HuH-7 (cell line): ENCODE data around the gene SH3BP1.
"Not testable (repeated sequence)": the region's sequence is repeated elsewhere in the genome, so short reads cannot be mapped to it uniquely, and the experiment has no call there.

Experiments
- DNase-seq: peaks from one replicate; pipeline ENCODE4 v3.0.0; 2011; ENCODE audit warnings: low spot score

SH3BP1 gene, protein sequence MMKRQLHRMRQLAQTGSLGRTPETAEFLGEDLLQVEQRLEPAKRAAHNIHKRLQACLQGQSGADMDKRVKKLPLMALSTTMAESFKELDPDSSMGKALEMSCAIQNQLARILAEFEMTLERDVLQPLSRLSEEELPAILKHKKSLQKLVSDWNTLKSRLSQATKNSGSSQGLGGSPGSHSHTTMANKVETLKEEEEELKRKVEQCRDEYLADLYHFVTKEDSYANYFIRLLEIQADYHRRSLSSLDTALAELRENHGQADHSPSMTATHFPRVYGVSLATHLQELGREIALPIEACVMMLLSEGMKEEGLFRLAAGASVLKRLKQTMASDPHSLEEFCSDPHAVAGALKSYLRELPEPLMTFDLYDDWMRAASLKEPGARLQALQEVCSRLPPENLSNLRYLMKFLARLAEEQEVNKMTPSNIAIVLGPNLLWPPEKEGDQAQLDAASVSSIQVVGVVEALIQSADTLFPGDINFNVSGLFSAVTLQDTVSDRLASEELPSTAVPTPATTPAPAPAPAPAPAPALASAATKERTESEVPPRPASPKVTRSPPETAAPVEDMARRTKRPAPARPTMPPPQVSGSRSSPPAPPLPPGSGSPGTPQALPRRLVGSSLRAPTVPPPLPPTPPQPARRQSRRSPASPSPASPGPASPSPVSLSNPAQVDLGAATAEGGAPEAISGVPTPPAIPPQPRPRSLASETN

GRCh38 chr22:37639070-37639760 is at the start of gene SH3BP1:
Gene SH3BP1 (plus strand): TSS chr22:37639669. CDS start chr22:37639788, 119 bp downstream.
- DNase-seq, result peak; percentile 75

DNA sequence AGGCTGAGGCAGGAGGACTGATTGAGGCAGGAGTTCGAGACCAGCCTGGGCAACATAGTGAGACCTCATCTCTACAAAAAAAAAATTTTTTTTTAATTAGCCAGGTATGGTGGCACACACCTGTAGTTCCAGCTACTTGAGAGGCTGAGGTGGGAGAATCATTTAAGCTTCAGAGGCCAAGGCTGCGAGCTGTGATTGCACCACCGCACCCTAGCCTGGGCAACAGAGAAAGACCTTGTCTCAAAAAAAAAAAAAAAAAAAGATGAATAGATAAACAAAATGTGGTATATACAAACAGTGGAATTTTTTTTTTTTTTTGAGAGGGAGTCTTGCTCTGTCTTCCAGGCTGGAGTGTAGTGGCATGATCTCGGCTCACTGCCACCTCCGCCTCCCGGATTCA is 48.4 kb upstream of the SH3BP1 start:
- DNase-seq, result not testable (repeated sequence)

DNA sequence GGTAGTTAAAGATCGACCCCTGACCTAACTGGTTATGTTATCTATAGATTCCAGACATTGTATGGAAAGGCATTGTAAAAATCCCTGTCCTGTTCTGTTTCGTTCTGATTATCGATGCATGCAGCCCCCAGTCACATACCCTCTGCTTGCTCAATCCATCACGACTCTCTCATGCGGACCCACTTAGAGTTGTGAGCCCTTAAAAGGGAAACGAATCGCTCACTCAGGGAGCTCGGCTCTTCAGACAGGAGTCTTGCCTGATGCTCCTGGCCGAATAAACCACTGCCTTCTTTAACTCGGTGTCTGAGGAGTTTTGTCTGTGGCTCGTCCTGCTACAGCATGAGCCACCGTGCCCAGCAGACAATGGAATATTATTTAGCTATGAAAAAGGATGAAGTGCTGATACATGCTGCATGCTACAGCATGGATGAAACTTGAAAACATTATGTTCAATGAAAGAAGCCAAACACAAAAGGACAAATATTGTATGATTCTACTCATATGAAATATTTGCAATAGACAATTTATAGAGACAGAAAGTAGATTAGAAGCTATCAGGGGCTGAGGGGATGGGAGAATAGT is 47.6 kb upstream of the SH3BP1 start:
- no peak for DNase-seq

GRCh38 chr22:37594237-37594636 is 45.2 kb upstream of the SH3BP1 start:
- no peak for DNase-seq

- no peak for DNase-seq
Observed at GRCh38 chr22:37599153-37599552, 40.3 kb upstream of the SH3BP1 start.

DNA sequence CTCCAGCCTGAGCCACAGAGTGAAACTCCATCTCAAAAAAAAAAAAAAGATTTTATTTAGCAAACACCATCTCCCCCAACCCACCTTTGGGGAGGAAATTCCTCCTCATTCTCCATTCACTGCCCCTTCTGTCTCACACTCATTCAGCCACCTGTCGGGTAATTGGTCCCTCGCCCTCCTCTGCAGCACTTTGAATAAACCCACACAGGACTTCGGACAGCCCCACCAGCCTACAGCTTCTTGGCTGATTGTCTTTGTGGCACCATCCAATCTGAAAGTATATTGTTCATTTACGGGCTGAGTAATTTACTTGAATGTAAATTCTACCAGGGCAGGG is 38.3 kb upstream of the SH3BP1 start:
- DNase-seq, result no peak

GRCh38 chr22:37601540-37602442 is 37.7 kb upstream of the SH3BP1 start:
- DNase-seq, result peak; percentile 68

GRCh38 chr22:37602546-37603277 is 36.8 kb upstream of the SH3BP1 start:
- not testable (repeated sequence) for DNase-seq

GRCh38 chr22:37604074-37604473 is 35.4 kb upstream of the SH3BP1 start:
- no peak for DNase-seq

DNA sequence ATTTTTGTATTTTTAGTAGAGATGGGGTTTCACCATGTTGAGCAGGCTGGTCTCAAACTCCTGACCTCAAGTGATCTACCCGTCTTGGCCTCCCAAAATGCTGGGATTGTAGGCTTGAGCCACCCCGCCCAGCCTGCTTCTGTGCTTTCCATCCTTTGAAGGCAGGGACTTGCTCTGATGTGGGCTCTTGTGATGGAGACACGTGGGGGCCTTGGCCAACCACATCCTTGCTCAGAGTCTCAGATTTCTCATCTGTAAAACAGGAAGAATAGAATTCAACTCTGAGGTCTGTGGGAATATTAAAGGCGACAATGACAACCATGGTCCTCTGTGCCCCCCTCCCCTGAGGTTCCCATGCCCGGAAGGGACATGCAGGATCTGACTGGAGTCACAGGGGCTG is 34.6 kb upstream of the SH3BP1 start:
- no peak for DNase-seq

- peak; percentile 93 for DNase-seq
Observed at GRCh38 chr22:37607010-37607934, 32.2 kb upstream of the SH3BP1 start.

DNA sequence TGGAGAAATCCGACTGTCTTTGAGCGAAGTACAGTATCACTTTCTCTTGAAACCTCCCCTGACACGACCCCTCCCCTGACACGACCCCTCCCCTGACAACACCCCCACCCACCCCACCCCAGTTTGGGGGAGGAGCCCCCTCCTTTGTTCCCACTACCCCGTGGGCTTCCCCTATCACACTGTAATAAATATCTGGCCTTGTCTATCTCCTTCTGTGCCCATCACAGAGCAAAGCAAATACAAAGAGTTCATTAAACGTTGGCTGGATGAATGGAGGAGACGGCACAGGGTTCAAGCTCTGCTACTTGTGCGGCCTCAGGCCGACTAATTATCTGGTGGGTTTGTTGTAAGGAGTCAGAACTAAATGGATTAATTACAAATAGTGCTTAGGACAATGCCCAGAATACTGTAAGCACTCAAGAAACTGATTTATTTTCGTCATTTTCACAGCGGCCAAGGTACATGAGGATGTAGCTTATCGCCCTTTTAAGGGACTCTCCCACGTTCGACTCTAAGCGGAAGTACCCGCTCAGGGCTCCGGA is 31.5 kb upstream of the SH3BP1 start:
- no peak for DNase-seq

DNA sequence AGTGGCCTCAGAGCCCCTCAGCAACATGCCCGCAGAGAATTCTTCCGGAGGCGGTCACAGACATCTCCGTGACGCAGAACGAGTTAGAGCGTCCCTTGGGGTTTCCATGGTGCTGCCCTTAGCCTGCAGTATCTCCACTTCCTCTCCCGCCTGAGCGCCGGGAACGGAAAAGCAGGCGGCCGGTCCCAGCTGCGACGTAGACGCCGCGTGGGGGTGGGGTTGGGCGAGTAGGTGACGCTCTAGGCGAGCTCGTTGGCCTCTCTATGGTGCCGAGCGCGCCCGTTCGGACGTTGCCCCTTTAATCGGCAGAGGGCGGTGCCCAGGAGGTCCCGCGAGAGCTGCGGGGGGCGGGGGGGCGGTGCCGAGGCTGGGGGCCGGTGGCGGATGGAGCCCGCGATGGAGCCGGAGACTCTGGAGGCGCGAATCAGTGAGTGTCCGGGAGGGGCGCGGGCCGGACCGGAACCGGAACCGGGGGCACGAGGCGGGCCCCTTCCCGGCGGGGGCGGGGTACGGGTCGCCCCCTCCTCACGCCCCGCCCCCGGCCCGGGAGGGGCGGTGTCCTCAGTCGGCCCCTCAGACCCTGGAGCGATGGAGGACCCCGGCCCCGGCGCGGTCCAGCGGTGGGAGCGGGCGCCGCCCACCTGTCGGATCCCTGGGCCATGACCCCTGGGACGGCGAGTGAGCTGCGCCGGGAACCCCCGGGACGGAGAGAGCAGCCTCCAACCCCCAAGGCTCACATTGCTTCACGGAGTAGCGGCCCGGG is 30.8 kb upstream of the SH3BP1 start, which contains the start of gene GGA1:
TSS of gene GGA1 (plus strand) at position 358 of the 763 bp plus-strand sequence. CDS start at position 385, 27 bp downstream.
- DNase-seq, result peak; percentile 94

DNA sequence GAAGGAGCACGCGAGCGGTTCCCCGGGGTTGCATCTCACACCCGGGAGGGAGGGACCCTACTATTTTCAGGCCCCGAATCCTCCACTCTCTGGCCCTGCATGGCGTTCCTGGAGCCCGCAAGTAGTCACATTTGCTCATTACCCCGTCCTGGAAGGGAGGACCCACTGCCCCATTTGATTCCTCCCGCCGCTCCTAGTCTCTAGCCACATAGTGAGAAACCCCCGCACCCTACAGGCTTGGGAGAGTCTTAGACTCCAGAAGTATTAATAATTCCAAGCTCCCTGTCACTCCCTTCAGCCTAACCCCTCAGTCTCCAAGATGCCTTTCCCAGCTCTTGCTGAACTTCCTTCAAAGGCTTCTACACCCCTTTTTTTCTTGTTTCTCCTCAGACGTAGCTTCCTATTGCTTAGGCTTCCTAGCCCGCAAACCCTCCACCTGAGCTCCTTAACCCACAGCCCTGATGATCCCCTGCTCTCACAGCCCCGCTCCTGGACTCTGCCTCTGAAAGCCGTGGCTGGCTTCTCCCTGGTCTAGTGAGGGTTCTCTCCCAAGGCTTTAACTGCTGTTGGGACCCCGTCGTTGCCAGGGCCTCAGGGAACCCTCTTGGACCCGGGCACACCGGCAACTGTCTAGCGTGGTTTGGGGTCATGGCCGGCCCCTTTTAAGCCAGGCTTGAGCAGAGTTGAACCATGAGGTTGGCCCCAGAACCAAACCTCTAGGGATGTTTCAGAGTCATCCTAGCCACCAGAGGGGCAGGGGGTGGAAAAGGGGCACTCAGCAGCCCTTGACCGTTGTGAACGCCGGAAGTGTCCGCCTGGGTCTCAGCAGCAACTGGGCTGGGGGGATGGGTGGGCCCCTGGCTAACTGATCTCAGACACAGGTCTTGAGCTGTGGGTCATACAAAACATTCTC is 30.0 kb upstream of the SH3BP1 start:
- no peak for DNase-seq

GRCh38 chr22:37610153-37610475 is 29.4 kb upstream of the SH3BP1 start:
- not testable (repeated sequence) for DNase-seq

- DNase-seq, result no peak
Observed at GRCh38 chr22:37610480-37611129, 28.9 kb upstream of the SH3BP1 start.

DNA sequence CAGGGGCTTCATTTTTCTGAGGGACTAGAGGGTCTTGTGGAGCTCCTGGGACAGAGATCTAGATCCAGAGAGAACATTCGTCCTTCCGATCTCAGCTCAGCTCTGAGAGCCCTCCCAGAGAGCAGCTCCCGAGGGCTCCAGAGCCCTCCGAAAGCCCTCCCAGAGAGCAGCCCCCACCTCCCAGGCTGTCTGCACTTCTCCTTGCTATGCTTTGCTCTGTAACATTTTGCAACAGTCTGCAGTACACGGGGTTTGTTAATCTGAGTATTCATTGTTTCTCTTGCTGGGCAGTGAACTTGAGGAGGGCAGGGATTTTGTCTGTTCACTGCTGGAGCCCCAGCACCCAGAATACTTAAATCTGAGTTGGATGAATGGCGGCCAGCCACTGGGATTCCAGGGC is 28.3 kb upstream of the SH3BP1 start:
- no peak for DNase-seq
